Stimulated activated CD4-positive, alpha-beta T cell treated with anti-CD3 and anti-CD28 coated beads, TNF-alpha, amount 100 ng/mL, for 1 hour (primary cell): ENCODE results near the gene CDC123.
"Not testable (repeated sequence)": the region's sequence is repeated elsewhere in the genome, so short reads cannot be mapped to it uniquely, and the experiment has no call there.

Experiments used
- DNase-seq, 3 donors: peaks; one replicate each; pipeline ENCODE4 v3.0.0-alpha.2; 2020; ENCODE audit warnings: low read depth in 3 of 3, low spot score in 1 of 3

CDC123 gene, protein sequence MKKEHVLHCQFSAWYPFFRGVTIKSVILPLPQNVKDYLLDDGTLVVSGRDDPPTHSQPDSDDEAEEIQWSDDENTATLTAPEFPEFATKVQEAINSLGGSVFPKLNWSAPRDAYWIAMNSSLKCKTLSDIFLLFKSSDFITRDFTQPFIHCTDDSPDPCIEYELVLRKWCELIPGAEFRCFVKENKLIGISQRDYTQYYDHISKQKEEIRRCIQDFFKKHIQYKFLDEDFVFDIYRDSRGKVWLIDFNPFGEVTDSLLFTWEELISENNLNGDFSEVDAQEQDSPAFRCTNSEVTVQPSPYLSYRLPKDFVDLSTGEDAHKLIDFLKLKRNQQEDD

DNA sequence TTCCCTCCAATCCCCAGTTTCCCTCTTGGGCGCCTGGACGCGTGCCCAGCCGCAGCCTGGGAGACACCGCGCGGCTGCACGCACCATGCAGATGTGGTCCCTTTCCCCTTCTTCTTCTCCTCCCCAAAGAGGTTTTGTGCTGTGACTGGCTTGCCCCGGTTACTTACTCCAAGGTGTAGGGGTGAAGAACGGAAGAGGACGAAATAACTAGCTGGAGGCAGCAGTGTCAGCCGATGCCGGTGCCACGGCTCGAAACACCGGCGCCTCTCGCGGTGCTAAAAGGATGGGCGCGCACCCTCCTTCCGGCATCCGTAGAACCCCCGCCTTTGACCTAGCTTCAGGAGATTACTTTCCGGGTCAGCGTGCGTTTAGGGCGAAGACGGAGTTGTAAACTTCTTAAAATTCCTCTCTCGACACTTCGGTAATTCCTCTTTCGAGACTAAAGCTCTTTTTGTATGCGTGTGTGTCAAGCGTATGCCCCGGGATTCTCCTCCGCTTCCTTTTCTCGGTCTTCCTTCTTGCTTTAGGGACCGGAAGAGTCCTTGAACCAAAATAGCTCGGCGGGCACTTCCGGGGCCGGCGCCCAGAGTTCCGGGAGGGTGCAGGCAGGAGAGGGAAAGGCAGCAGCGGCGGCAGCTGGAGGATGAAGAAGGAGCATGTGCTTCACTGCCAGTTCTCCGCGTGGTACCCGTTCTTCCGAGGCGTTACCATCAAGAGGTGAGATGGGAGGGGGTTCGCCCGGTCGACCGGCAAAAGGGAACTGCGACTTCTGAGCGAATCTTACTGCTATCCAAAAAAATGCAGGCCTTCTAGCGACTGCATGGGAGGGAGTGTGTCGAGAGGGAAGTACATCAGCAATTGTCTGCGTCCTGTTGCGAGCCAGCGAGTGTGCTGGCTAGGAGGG is at the start of gene CDC123, which contains the start of gene NUDT5:
CDC123 (plus strand) TSS at position 586 of the 904 bp plus-strand sequence; CDS start at position 644, 58 bp downstream.
NUDT5 (minus strand) TSS at position 289 of the 904 bp plus-strand sequence. CDS start 9,600 bp downstream, outside the sequence.
- peak; percentile 34 to 73 (median 60) for DNase-seq

DNA sequence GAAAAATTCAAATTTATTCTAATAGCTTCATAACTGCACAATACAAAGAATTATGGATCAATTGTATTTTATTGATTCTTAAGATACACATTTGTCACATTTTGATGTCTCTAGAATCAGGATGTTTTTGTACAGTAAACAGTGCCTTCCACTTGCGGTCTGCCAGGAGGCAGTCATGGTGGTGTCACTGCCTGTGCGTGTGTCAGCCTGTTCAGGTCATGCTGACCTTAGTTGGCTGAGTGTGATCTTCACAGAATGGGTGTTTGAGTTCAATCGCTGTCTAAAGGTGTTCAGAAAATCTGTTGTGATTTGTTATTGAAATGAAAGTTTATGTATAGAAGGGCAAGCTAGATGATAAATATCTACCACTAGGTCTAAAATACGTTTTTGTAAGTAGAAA is 45.8 kb upstream of the CDC123 start:
- no peak for DNase-seq

DNA sequence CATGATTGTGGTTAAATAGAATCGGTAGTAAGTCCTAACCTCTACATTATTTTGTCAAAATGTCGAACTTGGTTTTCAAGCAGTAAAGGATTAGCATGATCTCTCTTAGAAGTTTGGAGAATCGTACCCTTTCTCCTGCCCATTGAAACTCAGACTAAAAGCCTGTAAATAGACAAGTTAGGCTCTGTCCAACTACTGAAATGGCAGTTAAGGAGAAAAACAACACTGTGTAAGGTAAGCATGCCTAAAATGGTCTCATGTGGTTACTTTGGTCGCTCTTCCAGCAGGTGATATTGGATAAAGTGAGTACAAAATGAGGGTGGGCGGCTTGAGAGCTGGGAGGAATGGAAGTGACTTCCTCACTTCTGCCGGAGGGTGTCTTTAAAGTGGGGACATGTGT is 41.5 kb upstream of the CDC123 start:
- DNase-seq = no peak

DNA sequence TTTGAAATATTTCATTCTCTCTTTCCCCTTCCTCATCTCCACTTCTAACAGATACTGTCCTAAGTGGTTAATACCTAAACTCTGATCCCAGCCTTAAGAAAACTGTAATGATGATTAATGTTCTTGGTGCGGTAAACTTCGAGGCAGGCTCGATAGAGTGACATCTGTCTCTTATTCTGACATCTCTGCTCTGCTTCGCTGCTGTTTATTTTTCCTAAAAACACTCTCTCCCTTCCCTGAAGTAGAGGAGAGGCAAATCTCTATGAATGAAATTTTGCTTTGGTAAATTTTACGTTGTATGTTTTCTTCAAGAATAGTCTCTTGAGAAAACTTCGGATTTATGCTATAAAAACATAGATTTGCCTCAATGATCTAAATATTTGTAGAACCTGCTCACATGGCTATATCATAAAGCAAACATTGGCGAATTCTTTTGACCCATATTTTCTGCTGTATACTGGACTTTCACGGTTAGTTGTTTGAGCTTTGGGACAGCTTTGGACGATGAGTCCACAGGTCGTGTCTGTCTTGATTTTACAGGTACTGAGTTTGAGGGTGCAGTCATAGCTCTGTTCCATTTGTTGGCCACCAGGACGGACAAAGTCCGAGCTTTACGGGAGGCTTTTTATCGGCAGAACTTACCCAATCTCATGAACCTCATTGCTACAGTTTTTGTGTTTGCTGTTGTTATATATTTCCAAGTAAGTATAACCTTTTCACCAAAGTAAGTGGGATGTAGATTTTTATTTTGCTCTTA is 39.4 kb upstream of the CDC123 start:
- no peak for DNase-seq

DNA sequence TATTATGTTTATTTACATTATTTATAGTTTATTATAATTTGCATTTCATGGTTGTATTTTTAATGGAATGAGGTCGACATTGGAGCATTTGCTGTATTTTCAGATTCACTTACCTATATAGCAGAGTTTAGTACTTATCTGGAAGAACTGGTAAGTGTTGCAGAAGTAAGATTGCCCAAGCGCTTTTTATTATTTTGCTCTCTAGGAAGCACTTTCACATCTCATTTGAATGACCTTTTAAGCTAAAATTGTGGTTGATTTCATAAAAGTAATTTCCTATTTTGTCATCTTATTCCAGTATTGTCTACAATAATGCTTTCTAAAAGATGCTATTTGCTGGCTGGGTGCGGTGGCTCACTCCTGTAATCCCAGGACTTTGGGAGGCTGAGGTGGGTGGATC is 37.9 kb upstream of the CDC123 start:
- no peak for DNase-seq

DNA sequence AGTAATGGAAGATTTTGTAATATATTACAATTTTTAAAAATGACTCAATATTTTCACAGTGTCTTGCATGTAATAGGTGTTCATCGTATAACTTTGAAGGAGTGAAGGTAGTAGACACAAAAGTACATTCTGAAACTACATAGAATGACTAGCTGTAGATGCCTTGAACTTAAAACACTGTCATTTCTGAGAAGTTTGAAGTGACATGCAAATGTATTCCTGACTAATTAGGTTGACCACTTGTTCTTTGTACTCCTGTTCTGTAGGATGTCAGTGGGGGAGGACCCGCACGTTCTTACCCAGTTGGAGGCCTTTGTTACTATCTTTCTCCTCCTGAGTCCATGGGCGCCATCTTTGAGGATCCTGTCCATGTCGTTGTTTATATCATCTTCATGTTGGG is 35.3 kb upstream of the CDC123 start:
- no peak for DNase-seq

DNA sequence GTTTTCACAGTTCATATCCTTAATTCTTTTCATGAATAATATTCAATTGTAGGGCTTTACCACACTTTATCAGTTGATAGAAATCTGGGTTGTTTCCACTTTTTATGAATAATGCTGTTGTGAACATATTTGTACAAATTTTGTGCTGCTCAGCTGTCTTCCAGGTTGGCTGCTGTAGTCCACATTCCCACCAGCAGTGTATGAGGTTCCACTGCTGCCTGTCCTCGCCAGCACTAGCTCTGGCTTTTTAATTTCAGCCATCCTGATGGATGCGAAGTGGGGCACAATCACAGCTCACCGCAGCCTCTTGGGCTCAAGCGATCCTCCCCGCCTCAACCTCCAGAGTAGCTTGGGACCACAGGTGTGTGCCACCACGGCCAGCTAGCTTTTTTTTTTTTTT is 33.1 kb upstream of the CDC123 start:
- no peak for DNase-seq

DNA sequence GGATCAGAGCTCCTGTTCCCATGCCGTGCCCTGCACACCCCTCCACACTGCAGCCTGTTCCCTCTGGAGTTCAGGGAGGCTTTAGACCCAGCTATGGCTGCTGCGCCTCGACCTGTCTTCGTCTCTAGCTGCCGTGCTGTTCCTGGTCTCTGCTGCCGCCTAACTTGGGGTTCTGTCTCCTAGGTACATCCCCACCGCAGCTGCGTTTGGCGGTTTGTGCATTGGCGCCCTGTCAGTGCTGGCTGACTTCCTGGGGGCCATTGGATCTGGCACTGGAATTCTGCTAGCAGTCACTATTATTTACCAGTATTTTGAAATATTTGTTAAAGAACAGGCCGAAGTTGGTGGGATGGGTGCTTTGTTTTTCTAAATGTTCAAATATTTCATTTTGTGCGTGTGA is 31.9 kb upstream of the CDC123 start:
- DNase-seq = no peak

DNA sequence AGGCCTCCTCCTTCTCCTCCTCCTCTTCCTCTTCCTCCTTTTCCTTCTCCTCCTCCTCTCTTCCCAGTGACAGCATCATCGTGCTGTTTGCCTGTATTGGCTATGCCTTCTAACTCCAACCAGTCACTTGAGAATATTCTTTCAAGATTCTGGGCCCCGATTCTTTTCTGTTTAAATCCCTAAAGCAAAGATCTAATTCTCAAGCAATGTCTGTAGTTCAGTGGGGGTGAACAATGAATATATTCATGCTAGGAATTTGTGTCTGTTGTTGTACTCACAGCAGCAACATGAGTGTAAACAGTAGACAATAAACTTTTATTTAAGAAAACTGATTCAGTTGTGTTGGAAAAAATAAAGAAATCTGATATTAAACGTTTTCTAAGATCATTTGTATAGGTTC is 31.0 kb upstream of the CDC123 start:
- no peak for DNase-seq

DNA sequence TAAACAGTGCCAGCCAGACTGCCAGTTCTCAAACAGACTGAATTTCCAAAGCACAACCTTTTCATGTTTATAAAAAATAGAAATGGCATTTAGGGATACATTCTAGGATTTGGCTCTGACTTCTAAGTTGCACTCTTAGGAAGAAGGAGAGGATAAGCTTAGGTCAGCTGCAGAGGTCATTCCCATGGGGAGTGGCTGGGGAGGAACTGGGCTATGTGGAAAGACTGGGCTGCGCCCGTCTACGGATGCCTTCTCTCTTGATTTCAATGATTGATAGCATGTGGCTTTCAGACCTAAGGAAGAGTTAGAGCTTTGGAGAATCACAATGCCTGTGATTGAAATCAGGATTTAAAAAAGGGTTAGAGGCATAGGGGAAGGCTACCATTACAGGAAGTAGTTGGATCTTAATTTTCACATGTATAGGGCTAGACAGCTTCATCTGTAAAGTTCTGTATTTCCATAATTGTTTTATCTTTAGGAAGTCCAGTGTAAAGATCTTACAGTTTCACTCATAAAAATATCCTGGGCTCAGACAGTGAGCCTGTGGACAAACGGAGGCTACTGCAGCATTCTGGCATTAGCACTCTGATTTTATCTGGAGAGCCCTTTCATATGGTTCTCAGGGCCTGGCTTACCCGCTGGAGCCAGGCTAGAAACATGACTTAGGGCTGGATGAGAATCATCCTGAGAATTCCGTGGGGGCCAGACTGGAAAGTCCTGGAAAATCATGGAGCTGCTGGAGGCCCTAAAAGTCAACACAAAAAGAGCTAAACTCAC is 29.8 kb upstream of the CDC123 start:
- DNase-seq = no peak

DNA sequence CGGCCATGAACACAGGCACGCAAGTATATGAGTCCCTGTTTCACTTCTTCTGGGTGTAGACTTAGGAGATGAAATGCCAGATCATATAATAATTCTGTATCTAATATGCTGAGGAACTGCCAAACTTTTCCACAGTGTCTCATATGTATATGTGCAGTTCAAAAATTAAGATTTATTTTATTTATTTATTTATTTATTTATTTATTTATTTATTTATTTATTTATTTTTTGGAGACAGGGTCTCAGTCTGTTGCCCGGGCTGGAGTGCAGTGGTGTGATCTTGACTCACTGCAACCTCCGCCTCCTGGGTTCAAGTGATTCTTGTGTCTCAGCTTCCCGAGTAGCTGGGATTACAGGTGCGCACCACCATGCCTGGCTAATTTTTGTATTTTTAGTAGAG is 24.5 kb upstream of the CDC123 start:
- DNase-seq = not testable (repeated sequence)

DNA sequence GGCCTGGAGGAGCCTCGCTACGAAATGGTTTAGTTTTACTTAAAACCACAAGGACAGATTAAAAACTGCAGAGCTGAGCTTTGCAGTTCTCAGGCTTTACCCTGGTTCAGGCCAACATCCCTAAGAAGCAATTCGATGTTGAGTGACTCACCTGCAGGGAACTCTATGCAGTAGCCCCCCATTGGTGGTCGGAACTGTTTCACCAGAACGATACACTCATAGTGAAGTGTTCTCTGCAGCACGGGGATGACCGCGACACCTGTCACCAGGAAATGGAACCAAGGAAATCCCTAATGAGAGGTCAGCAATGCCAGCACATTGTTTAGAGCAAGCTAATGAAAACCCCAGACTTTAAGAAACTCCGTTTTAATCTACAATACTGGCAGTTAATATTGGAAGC is 18.3 kb upstream of the CDC123 start:
- DNase-seq = no peak

DNA sequence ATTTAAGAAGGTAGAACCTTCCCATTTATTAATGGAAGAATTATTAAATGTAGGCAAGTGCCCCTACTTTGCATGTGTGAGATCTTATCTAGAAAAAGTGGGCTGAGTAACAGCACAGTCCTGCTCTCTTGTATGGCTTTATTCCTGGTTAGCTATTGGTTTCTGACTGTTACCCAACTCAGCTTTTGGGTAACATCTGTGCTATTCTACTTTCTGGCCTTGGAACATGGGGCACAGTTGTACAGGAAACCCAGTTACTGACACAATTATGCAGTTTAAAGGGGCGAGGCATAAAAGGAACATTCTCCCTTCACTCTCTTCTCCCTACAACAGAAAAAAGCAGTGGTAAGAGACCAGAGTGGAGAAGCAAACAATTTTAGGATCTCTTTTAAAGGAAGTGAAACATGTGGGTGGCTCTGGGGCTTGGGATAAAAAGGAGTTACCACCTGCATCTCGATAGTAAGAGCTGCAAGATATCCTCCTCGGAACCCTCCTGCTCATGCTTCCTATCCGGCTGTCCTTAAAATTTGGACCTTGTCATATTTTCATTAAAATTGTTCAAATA is 16.3 kb upstream of the CDC123 start:
- DNase-seq = no peak

DNA sequence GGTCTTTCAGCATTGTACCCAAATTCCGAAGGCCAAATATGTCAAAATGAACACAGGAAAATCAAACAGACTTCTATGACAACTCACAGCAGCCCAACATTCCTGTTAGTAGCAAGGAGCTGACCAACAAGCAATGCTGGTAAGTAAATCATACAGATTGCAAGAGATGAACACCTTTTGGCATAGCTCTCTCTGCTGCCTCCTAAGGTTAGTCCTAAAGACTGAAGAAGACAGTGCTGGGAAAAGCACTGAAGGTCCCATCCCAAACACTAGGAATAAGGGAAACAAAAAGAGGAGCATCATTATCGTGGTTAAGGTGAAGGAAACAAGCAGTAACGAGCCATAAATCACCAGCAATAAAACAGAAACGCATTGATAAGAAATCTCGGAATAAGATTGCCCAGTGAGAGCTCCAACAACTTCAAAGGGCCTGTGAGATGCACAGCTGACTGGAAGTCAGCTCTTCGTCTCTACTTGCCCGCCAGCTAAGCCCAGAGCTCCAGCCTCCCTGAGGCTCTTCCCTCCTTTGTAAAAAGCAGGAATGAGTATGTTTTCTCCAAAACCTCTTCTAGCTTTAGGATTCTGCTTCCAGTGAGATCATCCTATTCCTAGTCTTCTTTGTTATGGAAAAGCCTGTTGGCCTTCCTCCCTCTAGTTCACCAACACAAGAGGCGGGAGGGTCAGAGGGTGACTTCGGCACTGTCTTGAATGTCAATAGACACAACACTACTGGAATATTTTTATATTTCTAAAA is 15.6 kb upstream of the CDC123 start:
- DNase-seq = no peak

DNA sequence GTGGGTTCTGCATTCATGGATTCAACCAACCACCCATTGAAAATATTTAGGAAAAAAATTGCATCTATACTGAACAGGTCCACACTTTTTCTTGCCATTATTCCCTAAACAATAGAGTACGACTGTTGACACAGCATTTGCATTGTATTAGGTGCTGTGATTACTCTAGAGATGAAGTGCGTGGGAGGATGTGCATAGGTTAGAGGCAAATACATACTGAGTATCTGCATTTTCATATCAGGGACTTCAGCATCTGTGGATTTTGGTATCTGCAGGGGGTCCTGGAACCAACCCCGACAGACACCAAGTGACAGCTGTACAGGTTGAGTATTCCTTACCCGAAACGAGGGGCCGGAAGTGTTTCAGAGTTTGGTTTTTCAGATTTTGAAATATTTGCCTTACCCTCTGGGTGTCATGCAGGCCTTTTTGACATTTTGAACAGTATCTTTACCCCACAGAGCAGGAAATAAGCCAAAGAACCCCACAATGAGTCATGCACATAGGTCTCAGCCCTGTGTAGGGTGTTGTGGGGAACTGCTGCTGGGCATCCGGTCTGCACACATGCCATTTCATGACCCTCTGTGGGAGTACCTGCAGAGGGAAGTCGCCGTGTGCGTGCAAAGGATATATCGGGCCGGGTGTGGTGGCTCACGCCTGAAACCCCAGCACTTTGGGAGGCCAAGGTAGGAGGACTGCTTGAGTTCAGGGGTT is 14.8 kb upstream of the CDC123 start:
- peak; percentile 30 to 50 (median 31) for DNase-seq

DNA sequence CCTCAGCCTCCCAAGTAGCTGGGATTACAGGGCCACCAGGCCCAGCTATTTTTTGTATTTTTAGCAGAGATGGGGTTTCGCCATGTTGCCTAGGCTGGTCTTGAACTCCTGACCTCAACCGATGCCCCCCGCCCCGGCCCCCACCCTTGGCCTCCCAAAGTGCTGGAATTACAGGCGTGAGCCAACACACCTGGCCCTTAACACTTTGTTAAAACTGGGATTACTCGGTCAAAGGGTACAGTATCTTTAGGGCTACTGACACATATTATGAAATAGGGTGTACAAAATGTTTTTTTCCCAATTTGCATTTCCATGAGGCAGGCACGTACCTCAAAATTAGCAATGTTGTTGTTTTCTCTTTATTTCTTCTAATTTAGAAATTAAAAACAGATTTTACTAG is 11.8 kb upstream of the CDC123 start:
- no peak for DNase-seq

DNA sequence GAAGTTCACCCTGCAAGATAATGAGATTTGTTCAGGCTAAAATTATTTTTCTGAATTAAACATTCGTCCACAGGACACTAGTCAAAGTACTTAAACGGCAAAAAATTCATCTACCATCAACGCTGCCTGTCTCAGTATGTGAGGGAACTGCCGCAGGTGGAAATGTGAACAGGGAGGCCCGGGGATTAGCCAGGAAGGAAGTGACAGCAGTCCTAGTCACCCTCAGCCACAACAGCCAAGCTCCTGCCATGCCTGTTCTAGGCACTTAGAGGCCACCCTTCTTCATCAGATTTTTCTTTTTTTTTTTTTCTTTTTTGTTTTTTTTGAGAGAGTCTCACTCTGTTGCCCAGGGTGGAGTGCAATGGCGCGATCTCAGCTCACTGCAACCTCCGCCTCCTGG is 9.7 kb upstream of the CDC123 start:
- DNase-seq = no peak

DNA sequence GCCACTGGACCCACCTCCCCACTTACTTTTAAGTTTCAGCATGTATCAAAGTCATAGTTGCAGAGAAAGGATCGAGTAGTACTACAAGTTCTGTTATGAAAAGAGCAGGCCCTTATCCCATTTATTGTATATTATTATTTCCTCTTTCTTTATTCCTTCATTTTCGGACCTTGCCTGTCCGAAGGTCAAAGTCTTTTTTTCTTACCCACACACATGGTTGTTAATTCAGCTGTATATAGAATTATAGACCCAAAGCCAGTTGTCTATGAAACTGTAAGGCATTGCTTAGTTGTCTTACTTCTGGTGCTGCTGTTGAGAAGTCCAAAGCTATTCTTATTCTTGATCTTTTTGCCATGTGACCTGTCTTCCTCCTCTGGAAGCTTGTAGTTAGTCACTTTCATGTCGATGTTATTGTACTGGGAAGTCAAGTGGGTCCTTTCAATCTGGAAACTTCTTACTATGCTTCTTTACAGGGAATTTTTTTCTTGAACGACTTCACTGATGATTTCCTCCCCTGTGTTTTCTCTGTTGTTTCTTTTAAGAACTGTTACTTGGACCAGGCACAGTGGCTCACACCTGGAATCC is 8.6 kb upstream of the CDC123 start:
- no peak for DNase-seq

DNA sequence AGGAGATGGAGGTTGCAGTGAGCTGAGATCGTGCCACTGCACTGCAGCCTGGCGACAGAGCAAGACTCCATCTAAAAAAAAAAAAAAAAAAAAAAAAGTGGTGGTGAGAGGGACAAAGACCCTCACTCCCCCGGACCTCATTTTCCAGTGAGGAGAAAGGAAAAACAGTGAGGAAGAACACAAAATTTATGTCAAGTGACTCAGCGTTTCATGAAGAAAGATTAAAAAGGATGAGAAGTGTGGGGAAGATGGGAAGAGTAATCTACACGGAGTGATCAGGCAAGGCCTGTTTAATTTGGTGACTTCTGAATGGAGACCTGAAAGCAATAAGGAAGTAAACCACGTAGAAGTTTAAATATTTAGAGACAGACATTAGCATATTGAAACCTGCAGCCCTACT is 7.3 kb upstream of the CDC123 start:
- no peak for DNase-seq
